ENCODE data around the gene TTC9.
A peak's percentile ranks its signal among the peaks of the same experiment; 100 is the strongest.

Gene TTC9

GRCh38 chr14:70645892-70646291 lies 4.2 kb downstream of the TTC9 start:
- no peak for DNase-seq (ENCODE audit: low read depth)

GRCh38 chr14:70646705-70647104 lies 5.0 kb downstream of the TTC9 start:
- no peak for DNase-seq (ENCODE audit: low read depth)

DNA sequence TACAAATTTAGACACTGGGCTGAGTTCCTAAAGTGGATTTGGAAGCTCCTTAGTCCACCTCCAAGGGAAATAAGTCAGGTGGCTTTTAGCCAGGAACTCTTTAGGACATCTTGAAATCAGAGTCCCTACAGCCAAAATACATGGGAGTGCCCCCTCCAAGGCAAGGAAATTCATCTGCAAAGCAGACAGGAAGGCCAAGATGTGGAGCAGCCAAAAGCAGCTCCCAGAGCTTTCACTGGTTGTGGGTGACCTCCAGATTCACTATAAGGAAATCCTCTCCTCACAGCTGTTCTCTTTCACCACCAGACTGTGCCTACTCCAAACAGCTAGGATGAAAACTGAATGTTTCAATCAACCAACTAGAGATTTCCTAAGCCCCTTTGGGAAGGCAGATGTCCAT lies 6.6 kb downstream of the TTC9 start:
- no peak for DNase-seq (ENCODE audit: low read depth)

DNA sequence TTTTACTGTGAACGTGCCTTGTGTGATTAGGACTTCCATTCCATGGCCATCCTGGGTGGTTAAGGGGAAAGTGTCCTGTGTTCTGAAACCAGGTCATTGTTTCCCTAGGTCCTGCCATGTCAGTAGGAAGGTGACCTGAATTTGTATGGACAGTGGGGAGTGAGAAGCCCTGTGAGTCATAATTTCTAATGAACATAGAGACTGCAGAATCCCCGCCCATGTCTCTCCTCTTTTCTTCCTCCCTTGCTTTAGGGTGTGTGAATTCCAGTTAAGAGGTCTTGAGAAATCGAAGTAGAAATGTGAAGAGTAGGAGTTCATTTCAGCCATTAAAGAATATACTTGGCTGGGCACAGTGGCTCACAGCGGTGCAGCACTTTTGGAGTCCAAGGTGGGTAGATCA lies 8.1 kb downstream of the TTC9 start:
- DNase-seq (ENCODE audit: low read depth): no peak

DNA sequence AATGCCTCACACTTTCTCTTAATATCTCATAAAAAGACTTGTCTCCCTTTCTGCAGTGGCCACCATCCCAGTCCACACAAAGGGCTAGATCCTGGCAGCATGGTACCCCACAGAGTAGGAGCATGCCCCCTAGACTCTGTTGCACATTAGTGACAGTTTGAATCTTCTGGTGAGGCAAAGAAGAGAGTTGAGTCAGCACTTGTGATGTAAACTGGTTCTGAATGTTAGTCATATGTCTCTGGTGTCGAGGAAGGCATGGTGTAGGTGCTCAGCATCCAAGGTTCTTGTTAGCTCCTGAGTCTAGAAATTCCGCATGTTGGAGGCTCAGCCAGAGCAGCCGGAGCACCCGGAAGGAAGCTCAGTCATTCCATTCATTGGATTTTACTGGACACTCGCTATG lies 9.8 kb downstream of the TTC9 start:
- no peak for DNase-seq (ENCODE audit: low read depth)

GRCh38 chr14:70652871-70653270 lies 11.2 kb downstream of the TTC9 start:
- no peak for DNase-seq (ENCODE audit: low read depth)

GRCh38 chr14:70653662-70654061 lies 11.9 kb downstream of the TTC9 start:
- no peak for DNase-seq (ENCODE audit: low read depth)

DNA sequence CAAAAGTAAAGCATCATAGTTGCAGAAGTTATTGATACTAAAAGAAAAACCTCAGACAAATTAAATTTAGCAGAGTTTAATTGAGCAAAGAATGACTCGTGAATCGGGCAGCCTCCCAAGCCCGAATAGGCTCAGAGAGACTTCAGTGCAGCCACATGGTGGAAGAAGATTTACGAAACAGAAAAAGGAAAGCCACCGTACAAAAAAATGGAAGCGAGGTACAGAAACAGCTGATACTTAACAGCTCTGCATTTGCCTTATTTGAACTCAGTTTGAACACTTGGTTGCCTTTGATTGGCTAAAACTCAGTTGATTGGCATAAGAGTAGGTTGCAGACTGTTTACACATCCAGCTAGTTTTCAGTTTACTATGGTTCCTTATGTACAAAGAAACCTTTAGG lies 12.9 kb downstream of the TTC9 start:
- no peak for DNase-seq (ENCODE audit: low read depth)

DNA sequence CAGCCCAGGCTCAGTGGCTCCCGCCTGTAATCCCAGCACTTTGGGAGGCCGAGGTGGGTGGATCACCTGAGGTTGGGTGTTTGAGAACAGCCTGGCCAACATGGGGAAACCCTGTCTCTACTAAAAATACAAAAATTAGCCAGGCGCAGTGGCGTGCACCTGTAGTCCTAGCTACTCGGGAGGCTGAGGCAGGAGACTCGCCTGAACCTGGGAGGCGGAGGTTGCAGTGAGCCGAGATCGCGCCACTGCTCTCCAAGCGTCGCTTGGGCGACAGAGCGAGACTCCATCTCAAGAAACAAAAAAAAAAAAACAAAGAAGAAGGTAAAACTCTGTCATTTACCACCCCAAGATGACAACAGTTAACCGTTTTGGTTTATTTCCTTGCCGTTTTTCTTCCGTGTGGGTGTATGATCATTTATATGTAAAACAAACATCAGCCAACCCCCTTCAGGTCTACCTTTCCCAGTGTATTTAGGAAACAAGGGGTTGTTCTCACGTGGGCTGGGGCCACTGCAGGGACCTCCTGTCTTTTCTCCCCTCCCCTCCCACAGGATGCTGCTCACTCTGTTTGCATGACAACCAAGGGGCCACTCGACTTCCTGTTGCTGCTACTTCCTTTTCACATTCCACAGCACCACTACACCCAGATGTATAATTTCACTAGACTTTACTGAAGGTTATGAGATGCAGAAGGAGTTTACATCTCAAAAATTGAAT lies 13.6 kb downstream of the TTC9 start:
- peak; percentile 60 for DNase-seq (ENCODE audit: low read depth)

- no peak for DNase-seq (ENCODE audit: low read depth)
Measured at GRCh38 chr14:70658899-70659298, 17.2 kb downstream of the TTC9 start.

GRCh38 chr14:70660967-70661893 lies 19.5 kb downstream of the TTC9 start:
- DNase-seq (ENCODE audit: low read depth): no peak

- no peak for DNase-seq (ENCODE audit: low read depth)
Measured at GRCh38 chr14:70662080-70662479, 20.4 kb downstream of the TTC9 start.

- DNase-seq (ENCODE audit: low read depth): no peak
Measured at GRCh38 chr14:70662816-70663215, 21.1 kb downstream of the TTC9 start.

GRCh38 chr14:70663707-70664179 lies 22.0 kb downstream of the TTC9 start:
- DNase-seq (ENCODE audit: low read depth): no peak

GRCh38 chr14:70664698-70665447 lies 23.2 kb downstream of the TTC9 start:
- no peak for DNase-seq (ENCODE audit: low read depth)

DNA sequence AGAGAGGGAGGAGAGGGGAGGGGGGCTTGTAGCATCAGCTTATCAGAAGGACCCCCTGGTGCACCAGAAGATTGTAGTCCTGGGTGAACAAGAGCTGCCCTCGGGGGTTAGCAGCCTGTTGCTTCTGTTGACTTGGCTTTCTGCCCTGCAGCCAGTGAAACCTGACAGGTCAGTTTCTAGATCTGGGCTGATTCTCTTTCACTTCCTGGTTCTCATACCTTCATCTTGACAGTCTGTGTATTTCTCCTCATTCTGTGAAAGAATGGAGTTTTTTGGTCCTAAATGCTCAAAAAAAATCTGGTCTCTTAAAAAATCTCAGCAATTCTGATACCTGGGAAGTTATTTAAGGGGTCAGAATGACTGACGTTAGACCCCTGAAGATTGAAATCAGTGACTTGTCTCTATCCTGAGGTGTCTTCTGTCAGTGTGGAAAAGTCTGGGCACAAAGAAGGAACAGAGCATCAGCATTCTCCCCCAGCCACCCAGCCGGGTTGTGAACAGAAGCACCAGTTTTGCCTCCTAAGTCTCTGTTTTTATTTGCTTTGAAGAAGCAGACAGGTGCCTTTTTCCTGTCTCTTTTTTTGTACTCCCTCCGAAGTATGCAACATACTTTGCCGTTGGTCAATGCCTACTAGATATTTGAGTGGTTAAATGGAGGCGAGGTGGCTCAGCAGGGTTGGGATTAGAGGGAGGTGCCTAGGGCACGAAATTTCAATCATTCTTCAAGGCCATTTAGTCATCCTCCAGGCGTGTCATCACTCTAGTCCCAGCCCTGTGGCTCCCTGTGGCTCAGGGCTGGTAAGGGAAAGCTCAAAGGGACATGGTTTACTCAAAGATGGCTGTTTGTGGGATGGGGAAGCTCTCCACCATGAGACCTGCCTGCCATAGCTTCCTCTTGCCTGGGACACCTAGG lies 24.0 kb downstream of the TTC9 start:
- no peak for DNase-seq (ENCODE audit: low read depth)

DNA sequence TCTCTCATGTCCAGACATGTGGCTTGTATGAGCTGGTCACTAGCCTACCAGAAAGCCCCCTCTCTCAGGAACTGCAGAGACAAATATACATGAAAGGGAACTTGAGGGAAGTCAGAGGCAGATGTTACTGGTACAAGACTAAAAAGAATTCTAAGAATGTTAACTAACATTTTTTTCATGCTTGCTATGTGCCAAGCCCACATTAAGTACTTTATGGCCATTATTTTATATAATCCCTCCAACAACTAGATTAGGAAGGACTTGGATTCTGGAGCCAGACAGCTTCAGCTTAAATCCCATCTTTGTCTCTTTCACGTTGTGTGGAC lies 24.6 kb downstream of the TTC9 start:
- DNase-seq (ENCODE audit: low read depth): no peak

DNA sequence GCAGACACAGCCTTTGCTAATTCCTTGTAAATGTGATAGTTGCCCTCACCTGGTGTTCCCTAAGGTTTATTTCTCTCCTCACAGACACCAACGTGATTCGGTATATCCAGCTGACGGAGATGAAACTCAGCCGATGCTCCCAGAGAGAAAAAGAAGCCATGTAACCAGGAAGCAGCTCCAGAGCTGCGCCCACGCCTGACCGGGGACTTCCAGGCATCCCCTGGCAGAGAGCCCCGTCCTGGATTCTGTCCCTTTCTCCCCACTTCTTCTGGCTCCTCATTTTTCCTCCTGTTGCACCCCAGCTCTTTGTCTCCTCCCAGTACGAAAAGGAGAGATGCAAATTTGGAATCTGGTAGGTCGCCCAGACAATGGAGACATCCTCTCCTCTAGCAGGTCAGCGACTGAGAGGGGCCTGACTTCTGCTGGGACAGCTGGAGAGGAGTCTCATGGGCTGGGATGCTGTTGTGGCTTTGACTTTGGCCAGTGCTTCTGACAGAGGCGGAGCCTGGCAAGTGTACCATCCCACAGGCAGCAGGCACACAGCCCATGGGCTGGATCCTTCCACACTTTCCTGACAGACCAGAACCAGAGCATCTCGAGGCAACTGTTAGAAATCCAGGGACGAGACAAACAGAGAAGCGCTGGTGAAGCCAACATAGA lies 29.4 kb downstream of the TTC9 start:
- DNase-seq (ENCODE audit: low read depth): no peak

- DNase-seq (ENCODE audit: low read depth): no peak
Measured at GRCh38 chr14:70671652-70672644, 30.2 kb downstream of the TTC9 start.

DNA sequence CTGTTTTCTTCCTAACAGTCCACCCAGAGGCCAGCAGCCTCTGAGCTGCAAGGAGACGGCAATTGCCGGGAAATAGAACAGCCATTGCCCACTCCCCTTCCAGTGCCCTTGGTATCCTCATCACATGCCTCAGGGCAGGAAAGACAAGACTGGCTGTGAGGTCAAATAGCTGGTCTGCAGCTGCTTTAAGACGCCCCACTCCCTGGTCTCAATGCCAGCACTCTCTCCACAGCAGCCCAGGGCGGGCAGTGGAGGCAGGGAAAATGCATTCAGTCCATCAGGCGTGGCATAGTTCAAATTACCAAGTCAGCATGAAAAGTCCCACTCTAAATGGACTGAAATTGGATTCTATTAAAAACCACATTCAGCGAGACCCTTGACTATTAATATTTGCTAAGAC lies 35.6 kb downstream of the TTC9 start:
- DNase-seq (ENCODE audit: low read depth): no peak

Measured in stimulated activated CD8-positive, alpha-beta memory T cell treated with anti-CD3 and anti-CD28 coated beads, Interleukin-12 subunit alpha, Interleukin-12 subunit beta, amount 100 ng/mL, for 1 hour (primary cell).